AML-193 (cell line): ENCODE results near the gene SUGCT.

Experiments used
- DNase-seq, 2 experiments: peaks; one replicate each; lab custom pipeline; 2025; lab: John Stamatoyannopoulos, UW

Gene SUGCT

DNA sequence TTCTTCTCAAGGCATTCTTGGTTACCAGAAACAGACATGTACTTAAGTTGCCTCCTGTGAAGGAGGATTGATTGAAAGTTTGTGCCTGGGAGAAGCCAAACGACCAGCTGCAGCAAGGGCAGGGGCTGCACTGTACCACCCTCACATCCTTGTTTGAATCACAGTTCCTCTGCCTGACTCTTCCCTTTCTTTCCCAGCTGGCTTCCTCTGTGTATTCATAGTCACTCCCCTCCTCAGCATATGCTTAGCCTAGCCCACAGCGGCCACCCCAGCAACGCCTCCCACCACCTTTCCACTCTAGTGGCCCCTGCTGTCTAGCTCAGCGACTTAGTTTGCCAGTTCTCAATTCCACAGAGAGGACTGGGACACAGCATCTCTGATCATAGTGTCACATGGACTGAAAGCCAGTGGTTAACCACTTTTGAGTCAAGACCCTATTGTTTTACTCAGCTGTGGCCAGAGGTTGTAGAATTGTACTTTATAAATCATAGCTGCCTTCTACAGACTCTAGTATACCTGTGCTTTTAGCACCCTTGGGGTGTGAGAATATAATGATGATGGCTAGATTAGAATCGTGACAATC is 643.0 kb downstream of the SUGCT start:
- DNase-seq, result no peak

DNA sequence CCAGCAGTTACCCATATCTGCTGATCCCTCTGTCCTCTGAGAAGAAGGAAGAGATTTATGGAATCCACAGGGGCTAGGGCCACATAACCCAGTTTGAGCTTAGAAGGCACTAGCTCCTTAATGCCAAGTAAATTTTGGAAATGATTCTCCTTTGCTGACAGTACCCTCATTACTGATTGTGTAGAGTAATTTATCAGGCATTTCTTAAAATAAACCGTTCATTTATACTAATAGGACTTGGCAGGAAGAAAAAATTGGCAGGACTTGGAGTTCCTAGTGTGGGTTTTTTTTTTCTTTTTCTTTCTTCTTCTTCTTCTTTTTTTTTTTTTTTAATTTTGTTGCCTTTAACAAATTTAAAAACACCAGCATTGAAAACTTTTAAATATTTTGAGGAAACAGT is 645.7 kb downstream of the SUGCT start:
- no peak for DNase-seq

DNA sequence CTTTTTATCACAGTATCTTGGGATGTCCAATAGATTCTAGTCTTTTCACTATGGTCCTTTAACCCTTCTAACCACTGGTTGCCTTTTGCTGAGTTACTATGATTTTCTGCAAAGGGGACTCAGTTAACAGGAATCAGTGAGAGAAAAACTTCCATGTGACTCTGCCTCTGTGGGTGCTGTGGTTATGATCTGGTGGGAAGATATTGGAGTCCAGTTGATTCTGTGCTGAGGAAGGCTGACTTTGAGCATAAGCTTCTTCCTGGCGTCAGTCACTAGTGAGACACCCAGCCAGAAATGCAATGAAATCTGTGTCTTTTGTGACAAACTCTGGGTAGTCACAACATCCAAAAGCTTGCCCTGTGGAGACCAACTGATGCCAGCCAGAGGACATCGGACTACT is 648.0 kb downstream of the SUGCT start:
- DNase-seq, result no peak

DNA sequence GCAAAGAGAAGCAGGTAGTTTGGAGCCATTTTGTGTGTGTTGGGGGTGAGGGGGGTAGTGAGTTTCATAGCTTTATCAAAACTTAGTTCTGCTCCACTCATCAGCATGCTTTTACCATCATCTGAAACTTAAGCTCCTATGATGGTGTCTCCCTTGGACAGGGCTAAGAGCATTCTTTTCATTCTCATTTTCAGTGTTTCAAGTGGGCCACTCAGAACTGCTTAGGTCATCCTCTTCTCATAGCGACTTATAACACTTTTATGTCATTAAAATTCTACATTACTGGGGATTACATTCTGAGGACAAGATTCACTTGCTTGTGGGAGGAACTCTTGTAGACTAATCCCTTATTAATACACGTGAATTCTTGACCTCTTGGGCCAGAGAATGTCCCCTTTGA is 649.4 kb downstream of the SUGCT start:
- DNase-seq, result no peak

DNA sequence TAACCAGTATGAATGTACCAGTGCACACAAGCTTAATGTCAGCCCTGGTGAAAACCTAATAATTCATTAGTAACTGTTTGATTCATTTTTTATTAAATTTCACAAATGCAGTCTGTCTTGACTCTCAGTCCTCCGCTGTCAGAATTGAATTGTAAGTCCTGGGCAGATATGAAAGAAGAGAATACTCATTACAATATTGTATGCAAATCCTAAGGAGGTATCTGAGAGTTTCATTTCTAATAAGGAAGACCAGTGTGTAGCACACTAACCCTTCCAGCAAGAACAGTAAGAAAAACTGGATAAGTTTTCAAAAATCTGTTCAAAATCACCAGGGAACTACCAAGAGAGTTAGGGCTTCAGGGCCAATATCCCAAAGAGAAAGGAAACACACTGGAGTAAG is 652.1 kb downstream of the SUGCT start:
- no peak for DNase-seq

DNA sequence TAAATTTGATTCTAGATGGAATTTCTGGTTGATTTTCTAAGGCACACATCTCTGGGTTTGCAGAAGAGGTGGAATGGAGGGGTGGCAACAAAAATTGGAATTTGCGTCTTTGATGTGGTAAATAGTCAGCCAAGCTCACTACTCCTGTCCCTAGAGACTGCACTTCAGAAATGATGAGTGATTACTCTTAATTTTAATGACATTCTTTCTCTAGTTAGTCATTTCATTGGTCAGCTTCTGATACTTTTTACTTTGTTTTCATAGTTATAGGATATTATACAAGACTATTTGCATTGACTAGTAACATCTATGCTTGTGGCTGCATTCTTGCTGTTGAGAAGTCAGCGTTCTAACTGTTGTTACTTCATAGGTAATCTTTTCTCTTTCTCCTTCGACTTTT is 658.3 kb downstream of the SUGCT start:
- no peak for DNase-seq

DNA sequence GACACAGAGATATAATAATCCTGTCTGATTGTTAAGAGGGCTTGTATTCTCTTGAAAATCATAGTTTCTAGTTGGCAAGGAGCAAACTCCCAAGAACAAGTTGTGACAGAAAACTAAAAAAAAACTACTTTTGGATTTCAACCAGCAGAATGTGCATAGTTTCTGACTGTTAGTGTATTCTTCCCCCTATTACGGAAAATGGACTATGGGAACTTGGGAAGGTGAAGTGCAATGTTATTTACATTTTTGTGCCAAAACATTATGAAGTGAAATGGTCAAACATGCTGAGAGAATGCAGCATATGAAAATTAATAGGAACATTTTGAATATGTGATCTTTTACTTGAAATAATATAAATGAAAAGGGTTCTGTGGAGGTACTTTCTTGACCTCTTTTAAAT is 660.8 kb downstream of the SUGCT start:
- DNase-seq, result no peak

DNA sequence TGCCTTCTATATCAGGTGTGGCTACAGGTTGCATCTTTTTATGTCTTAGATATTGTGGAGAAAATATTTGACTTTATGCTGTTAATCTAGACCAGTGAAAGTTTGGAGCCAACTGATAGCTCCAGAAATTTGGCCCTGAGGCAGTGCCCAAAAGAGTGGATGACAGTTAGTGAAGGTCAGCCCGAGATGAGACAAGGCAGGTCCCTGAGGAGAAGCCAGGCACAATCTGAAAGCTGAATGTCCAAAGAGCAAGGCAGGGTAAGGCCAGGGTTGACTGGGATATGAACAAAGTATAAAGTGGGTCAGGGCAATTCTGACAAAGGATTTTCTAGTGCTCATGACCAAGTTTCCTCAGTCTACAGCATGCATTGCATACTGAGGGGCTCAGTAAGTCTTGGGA is 661.9 kb downstream of the SUGCT start:
- no peak for DNase-seq

DNA sequence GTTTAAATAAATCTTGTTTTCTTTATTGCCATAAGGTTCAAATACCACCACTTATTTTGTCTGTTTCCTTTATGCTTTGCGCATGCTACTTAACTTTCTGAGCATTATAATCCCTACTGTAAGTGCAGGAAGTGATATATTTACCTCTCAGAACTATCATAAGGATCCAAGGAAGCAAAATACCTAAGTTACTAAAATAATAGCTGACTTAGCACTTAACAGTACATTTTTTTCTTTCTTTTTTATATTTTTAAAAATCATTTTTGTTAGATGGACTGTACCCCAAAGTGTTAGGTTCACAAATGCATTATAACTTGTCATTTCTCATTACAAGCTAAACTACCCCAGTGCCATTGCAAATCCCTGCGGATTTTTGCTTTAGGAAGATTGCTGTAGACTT is 663.8 kb downstream of the SUGCT start:
- DNase-seq, result no peak

DNA sequence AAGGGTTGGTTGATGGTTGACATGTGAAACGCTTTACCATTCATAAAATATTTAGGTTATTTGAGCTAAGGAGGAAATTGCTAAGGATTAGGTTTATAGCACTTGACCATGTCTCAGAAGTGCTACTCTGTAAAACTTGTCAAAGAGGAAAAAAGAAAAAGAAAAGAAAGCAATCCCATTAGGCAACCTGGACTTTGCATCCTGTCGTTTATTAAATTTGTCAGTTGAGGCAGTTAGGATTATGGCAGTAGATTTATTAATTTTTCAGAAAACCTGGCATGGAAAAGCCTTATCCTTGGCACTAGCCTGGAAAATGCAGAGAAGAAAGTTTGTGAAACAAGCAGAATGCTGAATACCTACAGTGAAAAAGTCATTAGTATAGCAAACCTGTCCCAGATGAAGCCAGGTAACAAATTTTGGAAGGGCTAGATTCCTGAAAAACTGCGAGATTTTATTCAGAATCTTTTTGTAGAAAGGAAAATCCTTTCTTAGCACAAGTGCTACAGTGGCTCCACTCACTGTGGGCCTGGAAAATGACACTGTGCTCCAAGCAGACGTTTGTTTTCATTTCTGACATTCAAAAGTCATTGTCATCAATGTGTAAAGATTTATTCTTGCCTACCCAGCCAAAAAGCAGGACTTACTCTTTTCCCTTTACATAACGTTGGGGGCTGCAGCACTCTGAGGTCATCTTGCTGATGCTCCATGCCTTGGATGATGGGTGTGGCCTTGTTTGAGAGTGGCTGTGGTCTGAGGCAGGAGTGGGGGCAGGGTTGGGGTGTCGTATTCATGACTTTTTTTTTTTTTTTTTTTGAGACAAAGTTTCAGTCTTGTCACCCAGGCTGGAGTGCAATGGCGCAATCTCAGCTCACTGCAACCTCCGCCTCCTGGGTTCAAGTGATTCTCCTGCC is 664.9 kb downstream of the SUGCT start:
- DNase-seq, result no peak

DNA sequence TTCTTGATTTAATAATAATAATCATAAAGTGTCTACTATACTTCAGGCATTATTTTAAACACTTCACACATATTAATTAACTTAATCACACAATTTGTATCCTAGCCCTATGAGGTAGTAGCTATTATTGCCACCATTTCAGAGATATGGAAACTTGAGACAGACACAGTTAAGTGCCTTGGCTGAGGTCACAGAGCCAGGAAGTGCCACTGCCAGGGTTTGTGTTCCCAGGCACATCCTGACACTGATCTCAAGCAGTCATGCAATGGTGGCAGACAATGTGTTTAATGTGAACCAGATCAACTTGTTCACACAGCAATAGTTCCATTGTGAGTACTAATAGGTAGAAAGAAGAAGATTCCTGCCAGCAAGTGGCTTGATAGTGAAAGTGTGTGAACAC is 666.0 kb downstream of the SUGCT start:
- DNase-seq, result no peak

DNA sequence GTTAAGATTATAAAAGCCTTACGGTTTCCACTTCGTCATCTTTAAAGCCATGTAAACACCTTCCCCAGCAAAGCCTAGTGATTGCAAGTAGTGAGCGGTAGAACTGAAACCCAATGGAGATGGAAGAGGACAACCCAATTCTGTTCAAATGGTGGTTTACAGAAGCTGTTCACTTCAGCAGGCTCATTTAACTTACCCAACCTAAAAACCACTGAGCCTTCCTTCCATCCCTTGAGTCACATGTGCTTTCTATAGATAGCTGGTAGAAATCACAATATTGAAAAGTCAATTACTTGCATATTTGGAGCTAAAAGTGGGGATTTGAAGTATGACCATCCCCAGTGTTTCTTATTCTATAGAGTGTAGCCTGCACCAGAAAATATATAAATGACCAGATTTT is 667.7 kb downstream of the SUGCT start:
- DNase-seq, result peak; percentile 7 to 8

DNA sequence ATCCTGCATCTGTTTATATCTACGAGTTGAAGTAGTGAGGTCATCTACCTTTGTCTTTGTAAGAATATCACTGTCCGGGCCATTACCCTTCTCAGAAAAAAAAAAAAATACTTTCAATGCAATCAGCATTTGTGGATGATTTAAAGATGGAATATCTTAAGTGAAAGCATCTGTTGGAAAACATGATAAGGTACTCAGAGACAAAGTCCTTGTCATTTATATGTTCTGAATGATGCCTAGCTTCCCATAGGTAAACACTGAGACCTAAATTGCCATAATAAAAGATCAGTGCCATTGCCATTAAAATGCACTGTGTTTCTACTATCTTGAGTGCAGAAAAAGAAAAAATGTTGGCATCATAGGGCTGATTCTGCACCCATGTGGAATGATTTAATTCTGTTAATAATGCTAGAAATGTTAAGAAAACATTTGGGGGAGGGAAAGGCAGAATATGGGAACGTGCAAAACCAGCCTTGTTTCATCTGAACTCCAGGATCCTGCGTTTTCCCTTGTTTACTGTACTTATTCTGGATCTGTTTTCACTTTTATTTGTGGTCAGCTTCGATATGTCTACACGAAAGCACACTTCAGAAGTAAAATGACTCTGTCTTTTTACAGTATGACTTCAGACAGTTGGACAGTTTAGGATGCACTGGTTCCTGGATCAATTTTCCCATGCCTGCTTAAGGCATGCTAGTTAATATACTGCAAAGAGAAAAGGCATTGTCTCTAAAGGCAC is 669.8 kb downstream of the SUGCT start:
- no peak for DNase-seq

DNA sequence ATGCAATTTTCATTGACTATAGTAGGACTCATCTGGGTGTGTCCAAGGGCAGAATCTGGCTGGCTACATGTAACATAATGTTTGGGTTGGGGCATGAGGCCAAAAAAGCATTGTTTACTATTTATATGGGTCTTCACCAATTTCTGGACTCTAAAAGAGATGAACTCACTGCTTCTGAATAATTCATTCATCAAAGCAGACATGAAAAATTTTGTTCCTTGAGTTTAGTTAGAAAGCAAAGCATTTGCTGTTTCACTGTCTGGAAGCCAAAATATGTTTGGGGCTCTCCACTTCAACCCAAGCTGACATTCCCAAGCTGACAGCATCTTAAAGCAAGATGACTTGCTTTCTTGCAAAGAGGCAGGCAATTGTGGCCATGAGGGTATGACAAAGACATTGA is 670.6 kb downstream of the SUGCT start:
- DNase-seq, result no peak

DNA sequence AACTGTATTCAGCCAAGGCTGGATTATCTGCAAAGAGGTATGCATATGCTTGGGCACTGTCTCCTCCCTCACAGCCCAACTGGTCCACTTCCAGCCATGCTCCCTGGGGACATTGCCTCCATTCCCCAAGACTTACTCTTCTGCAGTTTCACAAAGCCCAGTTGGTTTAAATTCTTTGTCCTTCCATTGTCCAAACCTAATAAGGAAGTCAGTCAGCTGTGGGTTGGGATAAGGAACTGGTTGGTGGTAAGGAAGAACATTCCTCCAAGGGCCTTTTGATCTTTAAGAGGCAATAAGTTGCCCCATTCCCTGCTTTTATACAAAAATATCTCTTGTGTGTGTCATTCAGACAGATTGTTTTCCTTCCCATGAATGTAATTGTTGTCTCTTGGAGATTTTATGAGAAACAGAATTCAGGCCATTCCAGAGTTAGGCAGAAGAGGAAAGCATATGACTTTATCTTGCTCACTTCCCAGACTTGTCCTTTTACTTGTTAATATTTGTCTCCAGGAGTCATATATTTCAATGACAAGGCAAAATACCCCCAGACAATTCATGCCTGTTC is 673.7 kb downstream of the SUGCT start:
- DNase-seq, result no peak

DNA sequence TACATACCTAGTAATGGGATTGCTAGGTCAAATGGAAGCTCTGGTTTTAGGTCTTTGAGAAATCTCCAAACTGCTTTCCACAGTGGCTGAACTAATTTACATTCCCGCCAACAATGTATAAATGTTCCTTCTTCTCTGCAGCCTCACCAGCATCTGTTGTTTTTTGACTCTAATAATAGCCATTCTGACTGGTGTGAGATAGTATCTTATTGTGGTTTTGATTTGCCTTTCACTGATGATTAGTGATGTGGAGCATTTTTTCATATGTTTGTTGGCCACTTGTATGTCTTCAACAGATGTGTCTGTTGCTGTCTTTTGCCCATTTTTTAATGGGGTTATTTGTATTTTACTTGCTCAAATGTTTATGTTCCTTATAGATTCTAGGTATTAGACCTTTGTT is 675.5 kb downstream of the SUGCT start:
- DNase-seq, result no peak

DNA sequence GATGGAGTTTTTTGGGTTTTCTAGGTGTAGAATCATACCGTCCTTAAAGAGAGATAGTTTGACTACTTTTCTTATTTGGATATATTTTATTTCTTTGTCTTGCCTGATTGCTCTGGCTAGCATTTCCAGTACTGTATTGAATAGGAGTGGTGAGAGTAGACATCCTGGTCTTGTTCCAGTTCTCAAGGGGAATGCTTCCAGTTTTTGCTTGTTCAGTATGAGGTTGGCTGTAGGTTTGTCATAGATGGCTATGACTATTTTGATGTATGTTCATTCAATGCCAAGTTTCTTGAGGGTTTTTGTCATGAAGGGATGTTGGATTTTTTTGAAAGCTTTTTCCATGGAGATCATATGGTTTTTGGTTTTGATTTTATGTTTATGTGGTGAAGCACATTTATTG is 676.9 kb downstream of the SUGCT start:
- DNase-seq, result no peak

DNA sequence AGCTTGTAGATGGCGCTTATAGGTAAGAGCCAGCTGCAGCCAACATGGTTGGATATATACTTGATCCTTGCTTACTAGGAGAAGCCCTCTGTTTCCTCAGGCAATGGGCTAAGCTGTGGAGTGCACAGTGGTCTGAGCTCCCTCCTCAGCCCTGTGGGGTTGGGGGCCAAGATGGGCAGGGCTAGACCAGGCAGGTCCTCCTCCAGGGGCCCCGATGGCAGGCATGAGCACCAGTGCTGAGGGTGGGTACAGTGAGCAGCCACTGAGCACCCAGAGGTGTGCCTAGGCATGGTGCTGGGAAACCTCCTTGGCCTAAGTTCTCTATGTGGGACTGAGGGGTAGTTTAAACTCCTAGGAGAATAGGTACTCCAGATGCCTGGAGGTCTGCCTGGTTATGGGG is 680.2 kb downstream of the SUGCT start:
- no peak for DNase-seq

DNA sequence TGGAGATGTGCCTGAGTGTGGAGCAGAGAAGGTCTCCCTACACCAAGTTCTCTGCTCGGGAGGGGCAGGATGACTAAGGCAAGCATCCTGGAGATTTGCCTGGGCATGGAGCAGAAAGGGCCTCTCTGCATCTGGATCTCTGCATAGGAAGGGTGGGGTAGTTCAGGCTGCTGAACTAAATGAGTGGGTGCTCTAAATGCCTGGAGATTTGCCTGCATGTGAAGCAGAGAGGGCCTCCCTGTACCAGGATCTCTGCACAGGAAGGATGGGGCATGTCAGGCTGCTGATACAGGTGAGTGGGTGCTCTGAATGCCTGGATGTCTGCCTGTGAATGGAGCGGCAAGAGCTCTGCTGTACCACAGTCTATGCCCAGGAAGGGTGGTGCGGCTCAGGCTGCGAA is 680.7 kb downstream of the SUGCT start:
- DNase-seq, result no peak

DNA sequence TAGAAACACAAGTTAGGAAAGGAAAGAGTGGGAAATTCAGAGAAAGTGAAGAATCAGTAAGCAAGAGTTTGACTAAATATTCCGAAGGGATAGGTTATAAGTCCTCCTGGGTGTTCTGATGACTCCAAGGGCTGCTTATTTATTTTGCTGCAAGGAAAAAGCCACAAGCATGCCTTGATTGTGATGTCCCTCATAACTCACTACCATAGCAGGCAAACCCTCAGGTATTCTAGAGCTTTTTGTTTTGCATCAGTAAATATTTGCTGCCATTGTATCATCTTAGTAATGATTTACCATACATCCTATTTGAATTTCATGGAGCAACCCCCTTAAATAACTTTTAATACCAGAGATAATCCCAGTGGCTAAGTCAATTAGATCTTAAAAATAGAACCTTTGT is 688.1 kb downstream of the SUGCT start:
- DNase-seq, result no peak

DNA sequence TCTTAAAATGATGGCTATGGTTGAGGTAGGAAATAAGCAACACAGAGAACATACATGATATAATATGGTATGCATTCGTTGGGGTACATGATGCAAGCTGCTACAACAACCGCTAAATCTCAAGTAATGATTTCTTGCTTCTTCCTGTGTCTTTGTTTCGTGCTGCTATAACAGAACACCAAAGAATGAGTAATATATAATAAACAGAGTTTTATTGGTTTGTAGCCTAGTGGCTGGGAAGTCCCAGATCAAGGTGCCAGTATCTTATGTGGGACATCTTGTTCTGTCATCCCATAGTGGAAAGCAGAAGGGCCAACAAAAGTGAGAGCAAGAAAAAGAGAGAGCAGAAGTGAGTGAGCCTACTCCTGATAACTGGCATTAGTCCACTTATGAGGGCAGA is 689.7 kb downstream of the SUGCT start:
- no peak for DNase-seq

DNA sequence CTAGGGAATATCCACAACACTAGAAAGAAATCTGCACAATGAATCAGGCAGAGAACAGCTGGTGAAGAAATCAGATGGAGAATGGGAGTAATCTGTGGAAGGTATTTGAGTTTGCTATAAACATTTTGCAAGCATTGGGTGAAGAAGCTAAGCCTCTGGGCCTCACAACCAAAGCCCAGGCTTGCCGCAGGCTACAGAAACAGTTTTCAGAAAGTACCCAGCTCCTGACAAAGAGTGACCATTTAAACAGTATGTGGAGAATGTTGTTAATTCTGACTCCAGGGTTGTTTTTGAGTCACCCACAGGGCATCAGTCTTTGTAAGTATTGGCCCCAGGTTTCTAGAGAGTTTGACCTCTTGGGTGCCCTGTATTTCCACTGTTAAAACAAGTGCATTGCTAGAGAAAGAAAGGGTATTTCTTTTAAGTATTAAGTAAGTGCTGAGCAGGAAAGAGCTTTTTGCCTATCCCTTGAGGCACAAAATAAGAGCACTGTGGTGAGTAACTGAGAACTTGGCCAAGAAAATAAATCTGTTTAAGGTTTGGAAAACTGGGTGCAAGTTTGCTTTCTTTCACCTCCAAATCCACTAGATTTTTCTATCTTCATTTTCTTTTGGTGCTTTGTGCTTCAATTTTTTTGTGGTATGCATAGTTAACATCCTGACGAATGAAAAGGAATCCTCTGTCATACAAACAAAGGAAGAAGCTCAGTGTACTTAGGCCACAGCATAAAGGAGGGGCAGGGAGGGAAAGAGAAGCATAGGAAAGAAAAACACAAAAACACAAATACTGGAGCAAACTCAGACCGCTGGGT is 691.8 kb downstream of the SUGCT start:
- no peak for DNase-seq
